Cortex of kidney (tissue), 1 donor: ENCODE results near the gene TAPBP.
"Not testable (repeated sequence)": the region's sequence is repeated elsewhere in the genome, so short reads cannot be mapped to it uniquely, and the experiment has no call there.

ENCODE experiments used
- DNase-seq: peaks from one replicate; lab custom pipeline; 2025; lab: John Stamatoyannopoulos, UW

Gene TAPBP

GRCh38 chr6:33296797-33297405 is 17.0 kb downstream of the TAPBP start:
- DNase-seq = no peak

- no peak for DNase-seq
Observed at GRCh38 chr6:33295621-33296369, 18.1 kb downstream of the TAPBP start.

GRCh38 chr6:33294086-33294823 is 19.6 kb downstream of the TAPBP start:
- no peak for DNase-seq

- no peak for DNase-seq
Observed at GRCh38 chr6:33292996-33293682, 20.7 kb downstream of the TAPBP start.

- DNase-seq = no peak
Observed at GRCh38 chr6:33290459-33290858, 23.4 kb downstream of the TAPBP start.

GRCh38 chr6:33289784-33290315 is 24.0 kb downstream of the TAPBP start:
- DNase-seq = no peak

GRCh38 chr6:33288921-33289783 is 24.7 kb downstream of the TAPBP start, which contains the start of the genes PFDN6 and WDR46:
Gene PFDN6, plus strand, starts transcription at chr6:33289601. Its CDS starts 256 bp downstream, at chr6:33289857.
Gene WDR46, minus strand, starts transcription at chr6:33289239. Its CDS starts 69 bp downstream, at chr6:33289170.
- no peak for DNase-seq

GRCh38 chr6:33288141-33288920 is 25.5 kb downstream of the TAPBP start:
- no peak for DNase-seq

GRCh38 chr6:33286946-33287914 is 26.6 kb downstream of the TAPBP start:
- no peak for DNase-seq

- not testable (repeated sequence) for DNase-seq
Observed at GRCh38 chr6:33285214-33285613, 28.7 kb downstream of the TAPBP start.

- DNase-seq = no peak
Observed at GRCh38 chr6:33280539-33280938, 33.3 kb downstream of the TAPBP start.

GRCh38 chr6:33279971-33280511 is 33.8 kb downstream of the TAPBP start:
- DNase-seq = no peak

- no peak for DNase-seq
Observed at GRCh38 chr6:33279257-33279695, 34.6 kb downstream of the TAPBP start.

GRCh38 chr6:33278810-33279209 is 35.1 kb downstream of the TAPBP start:
- no peak for DNase-seq

GRCh38 chr6:33278392-33278741 is 35.5 kb downstream of the TAPBP start:
- no peak for DNase-seq

- no peak for DNase-seq
Observed at GRCh38 chr6:33277663-33278391, 36.1 kb downstream of the TAPBP start.

GRCh38 chr6:33276864-33277662 is 36.8 kb downstream of the TAPBP start, which contains the start of gene B3GALT4:
Gene B3GALT4, plus strand, starts transcription at chr6:33277123. Its CDS starts 297 bp downstream, at chr6:33277420.
- DNase-seq = no peak
